HG03045 (cell line): ENCODE measurements around the gene MBNL1.
A peak's percentile ranks its signal among the peaks of the same experiment; 100 is the strongest.

Source experiments
- ATAC-seq: cut with Tn5 transposase; IDR thresholded peaks from one replicate; pipeline ENCODE4 v1.9.1; 2021; ENCODE audit warnings: mild to moderate bottlenecking, moderate library complexity; ENCODE audit not compliant: unreplicated experiment

Gene MBNL1, protein sequence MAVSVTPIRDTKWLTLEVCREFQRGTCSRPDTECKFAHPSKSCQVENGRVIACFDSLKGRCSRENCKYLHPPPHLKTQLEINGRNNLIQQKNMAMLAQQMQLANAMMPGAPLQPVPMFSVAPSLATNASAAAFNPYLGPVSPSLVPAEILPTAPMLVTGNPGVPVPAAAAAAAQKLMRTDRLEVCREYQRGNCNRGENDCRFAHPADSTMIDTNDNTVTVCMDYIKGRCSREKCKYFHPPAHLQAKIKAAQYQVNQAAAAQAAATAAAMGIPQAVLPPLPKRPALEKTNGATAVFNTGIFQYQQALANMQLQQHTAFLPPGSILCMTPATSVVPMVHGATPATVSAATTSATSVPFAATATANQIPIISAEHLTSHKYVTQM

DNA sequence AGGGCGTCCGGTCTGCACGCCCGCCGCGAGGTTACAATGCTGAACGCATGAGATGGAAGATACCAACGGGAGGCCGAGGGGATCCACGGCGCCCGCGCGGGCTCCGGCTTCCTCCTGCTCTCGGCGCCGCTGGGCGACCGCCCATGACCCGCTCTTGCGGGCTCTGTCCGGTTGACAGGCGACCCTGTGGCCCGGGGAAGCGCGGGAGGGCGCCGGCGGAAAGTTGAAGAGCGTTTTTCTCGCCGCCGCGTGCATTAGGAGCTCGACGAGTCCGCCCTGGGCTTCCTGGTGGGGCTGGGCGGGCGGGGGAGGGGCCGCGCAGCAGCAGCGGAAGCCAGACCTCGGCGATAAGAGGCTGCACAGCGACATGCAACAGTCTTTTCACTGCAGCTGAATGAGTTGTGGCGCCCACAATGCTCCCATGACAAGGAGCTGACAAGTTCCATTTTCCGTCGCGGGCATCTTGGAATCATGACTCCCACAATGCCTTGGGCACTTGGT lies at the start of gene MBNL1:
Gene MBNL1 (plus strand): TSS at position 375 of the 501 bp plus-strand sequence. CDS start 31,265 bp downstream, outside the sequence.
- ATAC-seq, result peak; percentile 71

DNA sequence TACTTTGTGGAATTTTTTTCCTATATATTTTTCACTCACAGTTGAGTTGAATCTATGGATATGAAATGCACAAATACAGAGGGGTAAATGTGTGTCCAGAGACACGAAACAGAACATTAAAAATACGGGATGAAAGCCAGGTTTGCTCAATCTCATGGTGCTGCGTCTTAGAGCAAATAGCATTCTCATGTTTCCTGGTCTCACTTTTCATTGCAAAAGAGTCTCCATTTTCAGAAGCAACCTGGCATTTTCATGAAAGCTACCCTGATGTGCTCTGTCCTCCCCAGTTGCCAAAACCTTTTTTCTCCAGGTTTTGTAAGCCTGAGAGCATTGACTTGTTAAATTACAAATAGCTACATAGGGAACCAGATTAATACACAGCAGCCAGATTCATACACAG lies 49.5 kb upstream of the MBNL1 start:
- ATAC-seq, result no peak

DNA sequence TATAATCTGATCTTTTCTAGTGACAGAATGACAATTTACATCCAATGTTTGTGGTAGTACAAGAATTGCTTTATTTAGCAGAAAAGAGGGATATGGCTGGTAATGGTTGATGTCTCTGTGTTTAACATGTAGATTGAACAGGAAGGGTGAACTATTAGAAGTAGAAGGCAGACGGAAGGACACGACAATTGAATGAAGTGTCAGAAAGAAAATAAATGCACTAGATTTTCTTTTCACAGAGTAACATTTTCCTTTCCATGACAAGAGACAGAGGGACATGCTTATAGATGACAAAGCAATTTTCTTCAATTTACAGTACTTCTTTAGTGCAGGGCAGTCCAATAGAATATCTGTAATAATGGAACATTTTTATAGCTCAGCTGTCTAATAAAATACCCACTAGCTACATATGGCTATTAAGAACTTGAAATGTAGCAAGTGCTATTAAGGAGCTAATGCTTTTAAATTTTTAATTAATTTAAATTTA lies 48.9 kb upstream of the MBNL1 start:
- ATAC-seq, result no peak

DNA sequence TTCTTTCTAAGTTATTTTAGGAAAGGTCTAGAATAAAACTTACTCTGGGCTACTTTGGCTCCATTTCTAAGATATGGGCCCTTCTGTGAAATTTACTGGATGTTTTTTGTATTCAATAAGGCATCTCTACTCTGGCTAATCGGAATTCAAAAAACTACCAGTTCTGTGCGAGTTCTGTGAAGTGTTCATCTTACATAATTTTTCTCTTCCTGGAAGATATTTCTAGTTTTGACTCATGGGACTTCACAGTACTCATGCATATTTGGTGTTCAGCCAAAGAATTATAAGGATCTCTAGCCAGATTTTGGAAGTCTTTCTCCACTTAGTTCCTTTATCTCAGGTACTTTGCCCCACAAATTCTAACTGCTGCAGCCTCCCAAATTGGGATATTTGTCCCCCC lies 46.4 kb upstream of the MBNL1 start:
- ATAC-seq, result no peak

DNA sequence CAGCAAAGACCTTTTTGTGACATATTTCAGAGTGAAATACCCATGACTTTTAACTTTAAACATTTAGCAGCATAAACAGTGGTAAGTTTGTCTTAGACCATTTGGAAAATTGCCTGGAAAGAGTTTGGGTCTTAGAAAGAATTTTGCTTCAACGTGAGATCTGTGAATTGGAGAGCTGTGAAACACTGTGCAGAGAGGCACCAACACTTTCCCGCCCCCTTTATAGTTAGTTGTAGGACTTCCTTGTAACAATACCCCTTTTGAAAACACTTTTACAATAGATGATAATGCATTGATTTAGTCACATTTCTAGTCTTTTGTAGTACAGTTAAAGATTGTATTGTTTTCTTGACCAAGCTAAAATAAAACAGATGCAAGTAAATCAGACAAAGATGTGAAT lies 43.5 kb upstream of the MBNL1 start:
- no peak for ATAC-seq

DNA sequence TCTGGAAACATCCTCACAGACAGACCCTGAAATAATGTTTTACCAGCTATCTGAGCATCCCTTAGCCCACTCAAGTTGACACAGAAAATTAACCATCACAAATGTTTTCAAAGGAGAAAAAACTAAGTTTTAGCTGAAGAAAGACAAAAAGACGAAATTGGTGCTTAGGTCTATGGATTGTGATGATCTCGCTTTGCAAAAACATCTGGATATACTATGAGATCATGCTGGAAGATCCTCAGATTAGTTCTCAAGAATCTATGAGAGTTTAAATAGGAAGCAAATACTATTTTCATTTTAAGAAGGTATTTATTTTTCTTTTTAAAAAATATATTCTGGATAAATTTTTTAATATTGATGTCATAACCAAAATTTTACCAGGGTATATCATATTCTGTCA lies 42.6 kb upstream of the MBNL1 start:
- no peak for ATAC-seq

DNA sequence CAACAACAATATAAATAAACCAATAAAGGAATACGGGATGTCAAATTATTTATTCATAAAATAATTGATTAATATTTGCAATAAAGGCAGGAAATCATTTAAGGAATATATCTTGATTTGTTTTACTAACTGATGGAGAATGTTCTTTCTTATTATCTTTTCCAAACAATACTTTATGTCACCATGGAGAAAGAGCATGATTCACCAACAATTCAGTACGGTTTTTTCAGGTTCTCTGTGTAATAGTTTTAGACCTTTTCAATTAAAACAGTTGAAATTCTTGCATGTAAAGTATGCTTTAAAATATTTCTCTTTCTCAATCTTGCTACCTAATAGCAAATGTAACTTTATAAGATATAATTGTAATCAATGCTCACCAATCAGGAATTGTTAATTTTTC lies 41.7 kb upstream of the MBNL1 start:
- ATAC-seq, result no peak

DNA sequence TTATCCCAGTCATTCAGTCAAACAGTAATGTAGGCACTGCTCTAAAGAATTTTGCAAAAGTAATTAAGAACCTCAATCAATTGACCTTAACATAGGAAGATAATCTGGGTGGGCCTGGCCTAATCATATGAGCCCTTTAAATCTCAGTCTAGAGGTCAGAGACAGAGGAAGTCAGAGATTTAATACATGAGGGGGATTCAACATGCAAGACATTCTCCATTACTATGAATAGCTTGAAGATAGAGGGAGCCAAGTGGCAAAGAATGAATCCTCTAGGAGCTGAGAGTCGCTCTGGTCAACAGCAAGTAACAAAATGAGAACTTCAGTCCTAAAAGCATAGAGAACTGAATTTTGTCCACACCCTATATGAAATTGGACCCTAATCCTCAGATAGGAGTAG lies 39.0 kb upstream of the MBNL1 start:
- ATAC-seq, result no peak

DNA sequence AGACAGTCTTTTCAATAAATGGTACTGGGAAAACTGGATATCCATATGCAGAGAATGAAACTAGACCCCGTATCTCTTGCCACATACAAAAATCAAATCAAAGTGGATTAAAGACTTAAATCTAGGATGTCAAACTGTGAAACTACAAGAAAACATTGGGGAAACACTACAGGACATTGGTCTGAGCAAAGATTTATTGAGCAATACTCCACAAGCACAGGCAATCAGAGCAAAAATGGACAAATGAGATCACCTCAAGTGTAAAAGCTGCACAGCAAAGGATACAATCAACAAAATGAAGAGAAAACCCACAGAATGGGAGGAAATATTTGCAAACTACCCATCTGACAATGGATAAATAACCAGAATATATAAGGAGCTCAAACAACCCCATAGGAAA lies 38.4 kb upstream of the MBNL1 start:
- ATAC-seq, result no peak

DNA sequence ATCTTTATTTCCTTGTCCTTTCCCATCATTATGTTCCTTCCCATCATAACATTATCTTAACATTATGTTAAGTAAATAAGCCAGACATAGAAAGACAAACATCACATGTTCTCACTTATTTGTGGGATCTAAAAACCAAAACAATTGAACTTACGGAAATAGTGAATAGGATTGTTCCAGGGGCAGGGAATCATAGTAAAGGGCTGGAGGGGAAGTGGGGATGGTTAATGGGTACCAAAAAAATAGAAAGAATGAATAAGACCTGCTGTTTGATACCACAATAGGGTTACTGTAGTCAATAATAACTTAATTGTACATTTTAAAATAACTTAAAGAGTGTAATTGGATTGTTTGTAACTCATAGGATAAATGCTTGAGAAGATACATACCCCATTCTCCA lies 36.7 kb upstream of the MBNL1 start:
- ATAC-seq, result no peak

DNA sequence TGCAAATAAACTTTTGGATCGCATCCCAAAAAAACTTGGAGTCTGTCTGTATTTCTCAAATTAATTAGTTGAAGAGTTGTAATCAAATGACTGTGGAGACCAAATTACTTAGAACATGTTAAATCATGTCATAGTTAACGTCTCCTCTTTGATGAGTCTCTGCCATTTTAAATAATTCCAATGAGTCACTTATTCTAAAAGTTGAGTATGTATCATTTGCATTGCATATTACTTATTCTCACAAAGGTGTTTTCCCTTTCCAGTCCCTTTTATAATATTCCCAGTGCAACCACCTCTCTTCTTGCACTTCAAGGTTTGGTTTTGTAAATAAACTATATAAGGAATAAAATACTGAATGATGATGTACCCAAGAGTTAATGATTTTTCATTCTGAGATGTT lies 36.0 kb upstream of the MBNL1 start:
- ATAC-seq, result no peak

DNA sequence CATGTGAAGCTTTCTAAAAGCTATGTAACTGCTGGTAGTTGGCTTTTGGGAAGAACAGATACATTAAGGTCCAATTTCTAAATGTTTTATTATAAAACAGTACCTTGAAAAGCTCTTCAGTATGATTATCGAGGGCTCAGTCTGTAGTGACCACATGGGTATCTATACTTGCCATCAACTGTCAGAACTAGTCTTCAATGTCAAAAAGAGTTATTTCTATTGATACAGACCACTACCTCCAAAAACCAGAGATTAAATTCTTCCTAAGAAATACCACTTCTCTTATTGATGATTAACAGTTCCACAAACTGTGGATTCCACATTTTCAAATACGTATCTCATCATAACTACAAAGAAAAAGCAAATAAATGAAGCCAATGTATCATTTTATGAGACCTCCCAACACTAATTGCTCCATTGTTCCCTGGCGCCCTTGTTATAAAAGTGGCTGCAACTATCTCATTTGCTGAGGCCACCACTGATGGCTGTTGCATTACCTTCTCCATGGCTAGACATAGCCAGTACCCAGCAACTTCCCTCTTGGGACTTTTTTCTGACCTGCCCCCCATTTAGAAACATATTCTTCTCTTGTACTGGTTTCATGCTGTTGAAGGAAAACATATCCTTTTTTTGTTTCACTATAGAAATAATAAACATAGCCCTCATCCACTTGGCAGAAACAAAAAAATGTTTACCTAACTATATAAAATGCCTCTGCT lies 33.9 kb upstream of the MBNL1 start:
- no peak for ATAC-seq

DNA sequence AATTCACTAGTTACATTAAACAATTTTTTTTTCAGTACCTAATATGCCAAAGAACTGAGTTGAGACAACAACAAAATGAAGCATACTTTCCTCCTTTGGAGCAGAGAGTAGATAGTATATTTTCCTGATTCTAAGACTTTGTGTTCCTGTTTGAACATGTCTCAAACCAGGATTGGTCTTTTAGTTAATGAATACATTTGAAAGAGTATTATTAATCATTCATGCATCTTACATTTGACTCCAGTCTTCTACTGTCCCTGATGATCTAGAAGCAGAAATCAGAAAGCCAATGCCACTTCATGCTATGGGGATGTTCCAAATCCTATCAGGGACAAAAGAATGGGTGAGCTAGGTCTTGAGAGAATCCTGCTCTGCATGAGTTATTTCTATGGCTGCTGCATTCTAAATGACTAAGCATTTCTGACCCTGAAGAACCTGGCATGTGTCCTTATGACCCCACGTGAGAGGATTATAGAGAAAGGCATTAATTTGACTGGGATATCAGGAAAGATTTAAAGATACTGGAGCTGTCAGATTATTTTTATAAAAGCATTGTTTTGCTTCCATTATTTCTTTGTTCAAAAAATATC lies 32.9 kb upstream of the MBNL1 start:
- no peak for ATAC-seq

DNA sequence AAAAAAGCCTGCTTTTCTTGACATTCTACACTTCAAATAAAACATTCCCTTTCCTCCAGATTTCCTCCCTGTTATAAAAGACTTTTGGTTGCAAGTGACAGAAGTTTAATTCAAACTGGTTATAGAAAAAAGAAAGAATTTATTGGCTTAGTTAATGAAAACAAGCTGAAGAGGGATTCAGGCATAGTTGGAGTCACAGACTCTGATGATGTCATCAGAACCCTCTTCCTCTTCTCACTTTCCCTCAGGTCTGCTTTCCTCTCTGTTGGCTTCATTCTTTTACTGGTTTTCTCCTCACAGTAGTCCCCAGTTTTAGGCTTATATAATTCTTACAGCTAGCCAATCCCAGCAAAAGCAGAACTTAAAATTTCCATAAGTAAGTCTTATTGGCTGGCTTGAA lies 32.0 kb upstream of the MBNL1 start:
- ATAC-seq, result no peak

DNA sequence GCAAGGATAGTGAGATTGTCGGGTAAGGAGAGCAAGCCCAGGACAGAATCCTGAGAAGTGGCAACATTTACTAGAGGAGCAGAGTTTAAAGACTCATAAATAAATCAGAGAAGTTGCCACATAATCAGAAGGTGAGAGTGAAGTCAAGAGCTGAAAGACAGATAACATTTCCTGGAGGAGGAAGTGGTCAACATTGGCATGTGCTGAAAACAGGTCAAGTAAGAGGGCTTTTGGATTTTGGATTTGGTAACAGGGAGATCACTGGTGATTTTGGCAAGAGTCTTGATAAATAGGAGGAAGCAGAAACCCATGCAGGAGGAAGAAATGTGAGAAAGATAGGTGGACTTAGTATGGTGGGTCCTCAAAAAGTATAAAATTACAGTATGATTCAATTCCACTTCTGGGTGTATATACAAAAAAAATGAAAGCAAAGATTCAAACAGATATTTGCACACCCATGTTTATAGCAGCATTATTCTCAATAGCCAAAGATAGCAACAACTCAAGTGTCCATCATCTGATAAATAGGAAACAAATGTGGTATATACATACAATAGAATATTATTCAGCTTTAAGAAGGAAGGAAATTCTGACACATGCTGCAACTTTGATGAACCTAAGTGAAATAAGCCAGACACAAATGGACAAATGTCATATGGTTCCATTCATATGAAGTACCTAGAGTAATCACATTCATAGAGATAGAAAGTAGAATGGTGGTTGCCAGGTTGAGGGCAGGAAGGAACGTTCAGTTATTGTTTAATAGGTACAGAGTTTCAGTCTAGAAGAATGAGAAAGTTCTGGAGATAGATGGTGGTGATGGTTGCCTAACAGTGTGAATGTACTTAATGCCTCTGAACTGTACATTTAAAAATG lies 27.3 kb upstream of the MBNL1 start:
- peak; percentile 43 for ATAC-seq

DNA sequence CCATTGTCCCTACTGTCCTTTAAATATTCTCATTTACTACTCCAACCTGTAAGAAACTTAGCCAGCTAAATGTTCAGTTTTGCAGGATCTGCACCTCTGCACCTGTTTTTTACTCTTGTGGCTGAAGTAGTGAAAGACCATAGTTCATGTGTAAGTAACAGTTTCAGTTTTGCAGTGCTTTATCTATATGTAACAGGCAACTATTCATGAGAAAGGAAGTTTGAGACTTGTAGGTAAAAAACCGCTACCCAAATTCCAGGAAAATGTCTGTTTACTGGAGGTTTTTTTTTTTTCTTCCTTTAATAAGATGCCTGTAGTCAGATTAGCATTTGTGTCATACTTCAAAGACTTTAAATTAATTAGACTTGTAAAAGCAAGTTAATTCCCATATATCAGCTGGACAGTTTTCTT lies 25.4 kb upstream of the MBNL1 start:
- ATAC-seq, result peak; percentile 69

DNA sequence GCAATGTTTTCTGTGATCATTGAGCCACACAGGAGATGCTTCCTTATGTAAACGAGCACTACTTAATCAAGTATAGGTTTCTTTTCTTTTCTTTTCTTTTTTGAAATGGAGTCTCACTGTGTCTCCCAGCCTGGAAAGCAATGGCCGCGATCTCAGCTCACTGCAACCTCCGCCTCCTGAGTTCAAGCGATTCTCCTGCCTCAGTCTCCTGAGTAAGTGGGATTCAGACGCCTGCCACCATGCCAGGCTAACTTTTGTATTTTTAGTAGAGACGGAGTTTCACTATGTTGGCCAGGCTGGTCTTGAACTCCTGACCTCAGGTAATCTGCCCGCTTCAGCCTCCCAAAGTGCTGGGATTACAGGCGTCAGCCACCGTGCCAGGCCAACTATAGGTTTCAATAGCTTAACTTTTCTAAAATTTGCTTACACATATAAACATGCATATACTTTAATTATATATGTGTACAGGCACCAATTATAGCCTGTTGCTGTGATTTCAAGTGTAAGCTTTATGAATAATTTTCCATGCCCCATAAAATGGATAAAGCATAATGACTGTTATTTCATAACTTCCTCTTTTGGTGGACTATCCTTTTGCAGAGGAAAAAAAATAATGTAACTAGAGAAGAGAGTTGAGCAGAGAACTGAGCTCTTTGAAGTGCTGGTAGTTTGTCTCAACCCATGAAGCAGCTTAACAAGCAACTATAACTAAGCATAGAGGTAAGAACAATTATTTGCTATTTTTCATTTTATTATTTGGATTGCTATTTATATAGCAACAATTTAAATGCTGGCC lies 24.8 kb upstream of the MBNL1 start:
- peak; percentile 23 for ATAC-seq

DNA sequence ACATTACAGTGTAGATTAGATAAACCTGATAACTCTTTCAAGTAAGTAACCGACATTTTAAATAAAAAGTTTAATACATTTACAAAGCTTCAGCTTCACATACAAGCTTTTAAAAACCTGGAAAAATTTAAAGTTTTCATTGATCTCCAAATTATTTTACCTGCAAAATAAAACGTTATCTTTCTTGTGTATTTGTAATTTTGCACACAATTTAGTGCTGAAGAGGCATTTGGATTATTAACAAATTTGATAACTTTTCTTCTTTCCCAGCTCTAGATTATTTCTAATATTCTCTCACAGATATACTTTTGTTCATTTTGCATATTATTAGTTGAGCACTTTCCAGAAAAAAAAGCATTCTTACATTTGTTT lies 24.2 kb upstream of the MBNL1 start:
- no peak for ATAC-seq

DNA sequence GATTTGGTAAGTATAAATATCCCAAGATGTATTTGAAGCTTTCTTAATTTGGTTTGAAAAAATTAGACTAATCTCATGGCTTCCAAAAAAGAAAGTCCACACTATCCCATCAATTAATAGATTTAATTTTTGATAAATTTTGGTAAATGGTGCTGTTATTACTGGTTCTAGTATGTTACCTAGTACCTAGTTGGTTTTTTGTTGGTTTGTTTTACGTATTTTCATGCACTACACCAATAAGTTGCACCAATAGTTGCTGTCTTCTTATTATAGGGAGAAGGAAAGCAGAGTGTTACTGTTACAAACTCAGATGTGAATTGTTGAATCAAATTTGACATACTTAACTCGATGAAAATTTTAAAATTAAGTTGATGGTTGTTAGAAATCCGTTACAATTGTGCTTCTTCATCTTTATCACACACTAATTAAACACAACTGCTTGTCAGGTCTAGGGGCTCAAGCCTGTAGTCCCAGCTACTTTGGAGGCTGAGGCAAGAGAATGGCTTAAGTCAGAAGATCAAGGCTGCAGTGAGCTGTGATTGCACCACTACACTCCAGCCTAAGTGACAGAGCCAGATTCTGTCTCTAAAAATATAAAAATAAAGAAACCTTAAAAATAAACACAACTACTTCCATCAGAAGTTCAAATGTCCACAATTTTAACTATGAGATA lies 23.1 kb upstream of the MBNL1 start:
- no peak for ATAC-seq
